GM20000 (cell line): ENCODE measurements around the gene NPIPB4.
A peak's percentile ranks its signal among the peaks of the same experiment; 100 is the strongest.
"Not testable (repeated sequence)": the region's sequence is repeated elsewhere in the genome, so short reads cannot be mapped to it uniquely, and the experiment has no call there.

Experiments used
- DNase-seq: peaks from one replicate; pipeline ENCODE4 v3.0.0; 2012; ENCODE audit warnings: low spot score
- CTCF ChIP-seq: IDR thresholded peaks from 2 replicates; pipeline ENCODE4 v1.5.1; 2012; ENCODE audit warnings: mild to moderate bottlenecking, control low read depth; ENCODE audit errors: extremely low read depth, missing control alignments

Gene NPIPB4

DNA sequence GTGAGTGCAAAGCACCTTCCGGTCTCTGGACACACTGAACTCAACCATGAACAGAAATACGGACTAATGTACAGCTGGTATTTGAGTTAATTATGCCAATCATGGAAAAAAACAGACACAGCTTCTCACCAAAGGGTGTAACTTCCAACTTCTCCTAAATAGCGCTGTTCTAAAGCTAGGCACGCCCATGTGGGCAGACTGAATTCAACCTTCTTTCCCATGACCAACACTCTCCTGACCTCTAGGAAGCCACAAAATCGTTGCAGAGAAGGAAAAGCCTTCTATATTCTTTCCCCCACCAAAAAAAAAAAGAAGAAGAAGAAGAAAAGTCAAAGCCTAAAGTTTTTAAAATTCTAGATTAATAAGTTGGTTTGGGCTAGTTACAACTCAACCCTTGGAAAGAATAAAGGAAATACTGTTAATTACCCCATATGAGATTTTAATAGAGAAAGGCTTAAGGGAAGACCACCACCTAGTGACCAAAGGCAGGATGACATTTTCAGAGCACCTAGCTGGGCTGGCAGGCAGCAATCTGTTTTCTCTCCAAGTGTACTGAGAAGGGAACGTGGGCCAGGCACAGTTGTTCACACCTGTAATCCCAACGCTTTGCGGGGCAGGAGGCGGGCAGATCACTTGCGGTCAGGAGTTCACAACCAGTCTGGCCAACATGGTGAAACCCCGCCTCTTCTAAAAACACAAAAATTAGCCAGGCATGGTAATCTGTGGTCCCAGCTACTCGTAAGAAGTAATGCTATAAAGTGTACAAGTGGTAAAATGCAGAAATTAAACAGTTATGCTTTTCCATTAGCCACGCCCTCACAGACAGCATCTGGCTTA is 55.8 kb downstream of the NPIPB4 start:
- DNase-seq: not testable (repeated sequence)
- peak; percentile 21 for TF ChIP-seq CTCF

- not testable (repeated sequence) for DNase-seq
Measured at GRCh38 chr16:21798601-21799000, 59.0 kb downstream of the NPIPB4 start.

GRCh38 chr16:21793310-21793709 is 64.2 kb downstream of the NPIPB4 start:
- not testable (repeated sequence) for DNase-seq

- not testable (repeated sequence) for DNase-seq
Measured at GRCh38 chr16:21790506-21790905, 67.0 kb downstream of the NPIPB4 start.
